Measurements from ENCODE around the gene GPSM1. TPM values are rescaled to one million over a fixed set of nuclear protein-coding genes. Genes with fewer than 3 reads are reported as not detected.

Gene GPSM1
- total RNA-seq, 1 experiment from 2014 or later: 24.7 TPM

DNA sequence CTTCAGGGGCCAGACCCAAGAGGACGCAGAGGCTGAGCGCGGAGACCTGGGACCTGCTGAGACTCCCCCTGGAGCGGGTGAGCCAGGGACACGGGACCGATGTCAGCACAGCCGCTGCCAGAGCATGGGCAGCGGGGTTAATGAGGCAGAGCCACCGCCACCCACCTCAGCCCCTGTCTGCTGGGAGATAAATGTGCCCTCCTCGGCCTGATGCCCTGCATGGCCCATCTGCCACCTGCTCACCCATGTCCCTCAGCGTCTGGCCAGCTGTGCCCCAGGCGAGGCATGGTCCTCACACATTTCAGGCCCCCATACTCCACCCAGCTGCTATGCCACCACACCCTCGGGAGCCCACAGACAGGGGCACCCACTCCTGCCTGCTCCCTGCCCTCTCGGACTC, 21.4 kb downstream of the GPSM1 start:
- TF ChIP-seq, protein P1, sequence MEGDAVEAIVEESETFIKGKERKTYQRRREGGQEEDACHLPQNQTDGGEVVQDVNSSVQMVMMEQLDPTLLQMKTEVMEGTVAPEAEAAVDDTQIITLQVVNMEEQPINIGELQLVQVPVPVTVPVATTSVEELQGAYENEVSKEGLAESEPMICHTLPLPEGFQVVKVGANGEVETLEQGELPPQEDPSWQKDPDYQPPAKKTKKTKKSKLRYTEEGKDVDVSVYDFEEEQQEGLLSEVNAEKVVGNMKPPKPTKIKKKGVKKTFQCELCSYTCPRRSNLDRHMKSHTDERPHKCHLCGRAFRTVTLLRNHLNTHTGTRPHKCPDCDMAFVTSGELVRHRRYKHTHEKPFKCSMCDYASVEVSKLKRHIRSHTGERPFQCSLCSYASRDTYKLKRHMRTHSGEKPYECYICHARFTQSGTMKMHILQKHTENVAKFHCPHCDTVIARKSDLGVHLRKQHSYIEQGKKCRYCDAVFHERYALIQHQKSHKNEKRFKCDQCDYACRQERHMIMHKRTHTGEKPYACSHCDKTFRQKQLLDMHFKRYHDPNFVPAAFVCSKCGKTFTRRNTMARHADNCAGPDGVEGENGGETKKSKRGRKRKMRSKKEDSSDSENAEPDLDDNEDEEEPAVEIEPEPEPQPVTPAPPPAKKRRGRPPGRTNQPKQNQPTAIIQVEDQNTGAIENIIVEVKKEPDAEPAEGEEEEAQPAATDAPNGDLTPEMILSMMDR (conservative IDR thresholded peaks at IDR 0.05): no peak
- H3K79me2 ChIP-seq (ENCODE audit: insufficient read depth, low read length): no peaks in the 10 kb centered on the region
- Mint-ChIP-seq H3K9me3 (no peaks in the 10 kb centered on the region), H3K4me1 (peaks cover 0 to 13% of the 10 kb centered on the region in 2 experiments; a peak in 2 of 4 replicates), H3K36me3 (ENCODE audit: insufficient read depth in 1 of 3, low read depth in 3 of 3) (no peaks in the 10 kb centered on the region), H3K27ac (no peak overlapping the region), H3K27me3 (ENCODE audit: low read depth) (no peaks in the 10 kb centered on the region), H3K4me3 (no peak overlapping the region)
- no peak overlapping the region for H3T11ph ChIP-seq (ENCODE audit: low read length)
- no peak overlapping the region for H3K56ac ChIP-seq (ENCODE audit: insufficient read length, low read depth, low read length)
- no peak overlapping the region for H3K23ac ChIP-seq (ENCODE audit: insufficient read length, low read depth, low read length)
- H3K18ac ChIP-seq (ENCODE audit: insufficient read length, low read depth, low read length): no peak overlapping the region
- H3K23me2 ChIP-seq (ENCODE audit: insufficient read length, low read depth, low read length, poor library complexity, severe bottlenecking): no peaks in the 10 kb centered on the region
- no CpG with 5 or more reads among the region's 14 CpGs for WGBS (ENCODE audit: extremely low coverage, insufficient read length, low lambda C conversion rate)
- no peak overlapping the region for H4K8ac ChIP-seq (replicated peaks; ENCODE audit: insufficient read length, low read depth, low read length)
- H3K9me3 ChIP-seq (ENCODE audit: control insufficient read depth, low read depth, low read length): no peaks in the 10 kb centered on the region
- no peak overlapping the region for H2BK20ac ChIP-seq (ENCODE audit: low read depth, low read length, poor library complexity, severe bottlenecking)
- H4K91ac ChIP-seq (ENCODE audit: insufficient read length, low read depth, low read length): no peak overlapping the region
- no peak overlapping the region for H3K4ac ChIP-seq (ENCODE audit: low read depth, low read length)
- H2BK12ac ChIP-seq (ENCODE audit: insufficient read length, low read depth, low read length): no peak overlapping the region
- H3K4me1 ChIP-seq (ENCODE audit: insufficient read depth, low read length): no peaks in the 10 kb centered on the region
- no peak overlapping the region for H2AK5ac ChIP-seq (ENCODE audit: insufficient read length, low read length)
- H4K20me1 ChIP-seq (ENCODE audit: control insufficient read depth, insufficient read depth, insufficient read length): no peaks in the 10 kb centered on the region
- no peak for DNase-seq
- no peak overlapping the region; the same call in 1 of the 2 replicates for H3K14ac ChIP-seq (ENCODE audit: insufficient read depth, low read length)
- no peak overlapping the region for H4K5ac ChIP-seq (ENCODE audit: insufficient read length, low read depth, low read length)
- no peak overlapping the region for H3K4me2 ChIP-seq (ENCODE audit: insufficient read depth, insufficient read length, low read length)
- no peak overlapping the region for H3K9ac ChIP-seq (ENCODE audit: extremely low read depth, insufficient read length, low read length)
- no peaks in the 10 kb centered on the region for H3K27me3 ChIP-seq (ENCODE audit: insufficient read depth, low read length)
- no peak overlapping the region for H2BK15ac ChIP-seq (ENCODE audit: low read depth, low read length)
- no peak overlapping the region for H3K27ac ChIP-seq (ENCODE audit: insufficient read length, low read depth, low read length)
- H2BK5ac ChIP-seq (ENCODE audit: insufficient read length, low read length): no peak overlapping the region
- no peak overlapping the region for H2AFZ ChIP-seq (ENCODE audit: low read length)
- no peak overlapping the region for H2BK120ac ChIP-seq (ENCODE audit: low read depth, low read length, poor library complexity, severe bottlenecking)
- H3K79me1 ChIP-seq (ENCODE audit: insufficient read depth, low read depth, low read length, poor library complexity, severe bottlenecking): no peaks in the 10 kb centered on the region
